ENCODE data around the gene MRPS16. TPM values are rescaled to one million over a fixed set of nuclear protein-coding genes. Genes with fewer than 3 reads are reported as not detected.
A peak's percentile ranks its signal among the peaks of the same experiment; 100 is the strongest.

The MRPS16 gene
- total and polyA plus RNA-seq, 2 of the 13 experiments (the other 11 are each of a cell fraction or from before 2014, with no cell fraction given), result 70.1 to 135 TPM

- TF ChIP-seq AKNA (CRISPR knock-in tag; IDR thresholded peaks at IDR 0.05; ENCODE audit: borderline replicate concordance) (no peak), CSRNP1 (CRISPR knock-in tag; IDR thresholded peaks at IDR 0.05) (peak; percentile 87; the same call in 1 of the 2 replicates), DMTF1 (CRISPR knock-in tag; IDR thresholded peaks at IDR 0.05) (0 out of 2 replicates have a peak, but pooled peaks have one; percentile 66), MAFG (CRISPR knock-in tag; IDR thresholded peaks at IDR 0.05) (no peak), NFRKB (IDR thresholded peaks at IDR 0.05) (no peak), ZFP36L2 (CRISPR knock-in tag; IDR thresholded peaks at IDR 0.05) (no peak), ADNP (CRISPR knock-in tag; IDR thresholded peaks at IDR 0.05) (no peak), RARG (CRISPR knock-in tag; IDR thresholded peaks at IDR 0.05; ENCODE audit: low read depth) (no peak), PITX1 (CRISPR knock-in tag; IDR thresholded peaks at IDR 0.05) (peak; percentile 57; the same call in 1 of the 2 replicates), ZC3H13 (CRISPR knock-in tag; IDR thresholded peaks at IDR 0.05) (peak; percentile 98), ZBED4 (CRISPR knock-in tag; IDR thresholded peaks at IDR 0.05; ENCODE audit: borderline replicate concordance) (no peak; the same call in 1 of the 2 replicates), SMARCC2 (IDR thresholded peaks at IDR 0.05) (no peak), ZNF329 (CRISPR knock-in tag; IDR thresholded peaks at IDR 0.05; ENCODE audit: low read depth) (no peak), IKZF5 (CRISPR knock-in tag; IDR thresholded peaks at IDR 0.05) (peak; percentile 88)
Observed at GRCh38 chr10:73246646-73247508, 5.6 kb downstream of the MRPS16 start, which contains the start of gene DNAJC9 (continued).
